ENCODE data around the gene HAP1. TPM values are rescaled to one million over a fixed set of nuclear protein-coding genes. Genes with fewer than 3 reads are reported as not detected.

HAP1 gene
- total and polyA plus RNA-seq, 8 donors: 0.16 to 0.90 (median 0.64) TPM

GRCh38 chr17:41754066-41754465 lies 19.6 kb upstream of the HAP1 start:
- no peaks in the 10 kb centered on the region for H3K27me3 ChIP-seq
- no peak overlapping the region for H3K27ac ChIP-seq
- DNase-seq (no peak), ATAC-seq (no peak)
- H3K36me3 ChIP-seq: peaks cover 0 to 57% of the 10 kb centered on the region in 2 donors
- TF ChIP-seq CTCF (IDR thresholded peaks at IDR 0.05): no peak
- intact Hi-C loops (cut with DNase I): no loop called here
- H3K4me1 ChIP-seq: no peaks in the 10 kb centered on the region
- H3K9me3 ChIP-seq: no peaks in the 10 kb centered on the region
- H3K4me3 ChIP-seq: no peak overlapping the region

DNA sequence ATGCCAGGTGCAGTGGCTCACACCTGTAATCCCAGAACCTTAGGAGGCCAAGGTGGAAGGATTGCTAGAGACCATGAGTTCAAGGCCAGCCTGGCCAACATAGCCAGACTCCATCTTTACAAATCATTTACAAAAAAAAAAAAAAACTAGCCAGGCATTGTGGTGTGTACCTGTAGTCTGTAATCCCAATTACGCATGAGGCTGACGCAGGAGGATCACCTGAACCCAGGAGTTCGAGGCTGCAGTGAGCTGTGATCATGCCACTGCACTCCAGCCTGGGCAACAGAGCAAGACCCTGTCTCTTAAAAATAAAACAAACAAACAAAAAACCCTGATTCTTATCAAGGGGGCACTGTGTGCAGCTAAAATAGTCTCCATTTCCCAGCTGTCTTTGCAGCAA lies 16.8 kb upstream of the HAP1 start:
- intact Hi-C loops (cut with DNase I): no loop called here
- no peak for ATAC-seq

GRCh38 chr17:41750862-41751261 lies 16.4 kb upstream of the HAP1 start:
- DNase-seq (no peak), ATAC-seq (no peak)
- Histone ChIP-seq H3K9me3 (no peaks in the 10 kb centered on the region), H3K27ac (no peak overlapping the region), H3K27me3 (no peaks in the 10 kb centered on the region), H3K36me3 (peaks cover 0 to 25% of the 10 kb centered on the region in 2 donors), H3K4me3 (no peak overlapping the region), H3K4me1 (no peaks in the 10 kb centered on the region)
- TF ChIP-seq CTCF (IDR thresholded peaks at IDR 0.05): no peak
- intact Hi-C loops (cut with DNase I): no loop called here

More for the DNA sequence above, 16.8 kb upstream of the HAP1 start:
- Histone ChIP-seq H3K27me3 (no peaks in the 10 kb centered on the region), H3K9me3 (no peaks in the 10 kb centered on the region), H3K36me3 (peaks cover 0 to 30% of the 10 kb centered on the region in 2 donors), H3K4me3 (no peak overlapping the region), H3K27ac (no peak overlapping the region), H3K4me1 (no peaks in the 10 kb centered on the region)
- DNase-seq: no peak
- no peak for TF ChIP-seq CTCF (IDR thresholded peaks at IDR 0.05)

- H3K4me3 ChIP-seq: no peak overlapping the region
- ATAC-seq (no peak), DNase-seq (no peak)
- peaks cover 0 to 3% of the 10 kb centered on the region in 2 donors for H3K36me3 ChIP-seq
- H3K9me3 ChIP-seq: no peaks in the 10 kb centered on the region
- H3K4me1 ChIP-seq: no peaks in the 10 kb centered on the region
- no peak for TF ChIP-seq CTCF (IDR thresholded peaks at IDR 0.05)
- H3K27ac ChIP-seq: no peak overlapping the region
- H3K27me3 ChIP-seq: no peaks in the 10 kb centered on the region
- intact Hi-C loops (cut with DNase I): no loop called here
These were observed 13.8 kb upstream of the HAP1 start for GRCh38 chr17:41748275-41748674.

- no peak overlapping the region for H3K4me3 ChIP-seq
- no peaks in the 10 kb centered on the region for H3K4me1 ChIP-seq
- DNase-seq (no peak), ATAC-seq (no peak)
- H3K36me3 ChIP-seq: no peaks in the 10 kb centered on the region
- no peak overlapping the region for H3K27ac ChIP-seq
- no peaks in the 10 kb centered on the region for H3K9me3 ChIP-seq
- no peak for TF ChIP-seq CTCF (IDR thresholded peaks at IDR 0.05)
- H3K27me3 ChIP-seq: peaks cover under 1 to 12% of the 10 kb centered on the region in 2 donors
- intact Hi-C loops (cut with DNase I): loop anchor here in 1 of 2 donors (5.0 kb wide), 1 partner anchor 71 kb away; the partner anchor contains the start of genes FKBP10 and P3H4
These were observed 7.3 kb upstream of the HAP1 start for GRCh38 chr17:41741709-41742108.
